Measurements from ENCODE around the gene GLTP. TPM values are rescaled to one million over a fixed set of nuclear protein-coding genes. Genes with fewer than 3 reads are reported as not detected.

Gene GLTP
- total and polyA plus RNA-seq, 4 donors, result 8.5 to 12.8 (median 8.7) TPM

DNA sequence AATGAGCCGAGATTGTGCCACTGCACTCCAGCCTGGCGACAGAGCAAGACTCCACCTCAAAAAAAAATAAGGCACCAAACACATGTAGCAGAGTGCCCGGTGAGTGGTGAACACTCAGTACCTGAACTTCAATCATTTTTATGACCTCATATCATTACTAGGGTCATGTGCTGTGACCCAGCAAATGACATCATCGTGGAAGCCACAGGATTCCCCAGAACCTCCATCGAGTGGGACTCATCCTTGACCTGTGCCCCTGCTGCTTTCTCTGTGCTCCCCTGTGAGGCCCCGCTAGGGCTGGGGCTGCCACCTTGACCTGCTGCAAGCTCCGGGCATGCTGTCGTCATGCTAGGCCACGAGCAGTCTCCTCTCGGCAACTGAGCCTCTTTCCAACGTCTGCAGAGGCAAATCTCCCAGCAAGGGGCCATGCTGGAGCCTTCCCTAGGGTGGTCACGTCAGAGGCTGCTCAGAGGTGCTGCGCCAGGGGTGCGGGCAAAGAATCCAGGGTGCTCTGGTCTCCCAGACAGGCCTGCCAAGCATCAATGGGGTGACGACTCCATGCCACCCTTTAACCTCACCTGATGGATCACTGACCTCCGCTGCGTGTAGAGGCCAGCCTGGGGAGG, 18.5 kb downstream of the GLTP start:
- Histone ChIP-seq H3K36me3 (ENCODE audit: control insufficient read depth in 4 of 4, insufficient read depth in 3 of 4, low read depth in 1 of 4, low read length in 3 of 4) (peaks cover 3 to 14% (median 4%) of the 10 kb centered on the region in 4 donors), H3K9me3 (ENCODE audit: control insufficient read depth in 4 of 4, low read length in 3 of 4) (no peaks in the 10 kb centered on the region), H3K4me1 (ENCODE audit: control insufficient read depth in 4 of 4, insufficient read depth in 4 of 4, low read length in 3 of 4) (peaks cover 7 to 19% (median 13%) of the 10 kb centered on the region in 4 donors), H3K4me3 (ENCODE audit: low read depth in 1 of 3, low read length in 3 of 3) (no peak overlapping the region), H3K9ac (ENCODE audit: low read depth in 1 of 2, low read length in 2 of 2) (no peak overlapping the region), H3K27me3 (ENCODE audit: control insufficient read depth in 4 of 4, insufficient read depth in 4 of 4, low read length in 3 of 4) (no peaks in the 10 kb centered on the region), H3K27ac (ENCODE audit: low read depth in 1 of 2, low read length in 2 of 2) (no peak overlapping the region)
- no peak for DNase-seq (ENCODE audit: low spot score)
- TF ChIP-seq NR2F2 (IDR thresholded peaks at IDR 0.05), result no peak
- TF ChIP-seq HNF4G (IDR thresholded peaks at IDR 0.05), result no peak
- TF ChIP-seq RAD21 (IDR thresholded peaks at IDR 0.05), result no peak
- TF ChIP-seq, protein P1, sequence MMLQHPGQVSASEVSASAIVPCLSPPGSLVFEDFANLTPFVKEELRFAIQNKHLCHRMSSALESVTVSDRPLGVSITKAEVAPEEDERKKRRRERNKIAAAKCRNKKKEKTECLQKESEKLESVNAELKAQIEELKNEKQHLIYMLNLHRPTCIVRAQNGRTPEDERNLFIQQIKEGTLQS (IDR thresholded peaks at IDR 0.05), result no peak
- 80% methylated on average over 17 of the region's 17 CpGs for whole genome bisulfite sequencing

DNA sequence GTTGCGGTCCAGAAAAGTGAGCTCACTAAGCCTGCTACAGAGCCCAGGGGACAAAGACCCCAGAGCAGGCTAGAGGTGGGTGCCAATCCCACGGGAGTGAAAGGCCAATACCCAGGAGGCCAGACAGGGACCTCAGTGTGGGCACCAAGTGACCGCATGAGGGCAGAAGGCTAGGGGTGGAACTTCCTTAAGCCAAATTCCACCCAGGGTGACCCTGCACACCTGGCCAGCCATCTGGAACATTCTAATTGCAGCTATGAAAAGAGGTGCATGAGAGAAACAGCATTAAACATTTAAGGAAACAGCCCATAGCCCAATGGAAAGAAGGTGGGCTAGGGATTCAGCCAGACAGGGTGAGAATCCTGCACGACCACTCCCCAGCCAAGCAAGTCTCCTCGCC, 19.4 kb downstream of the GLTP start:
- WGBS, result 94% methylated on average over 5 of the region's 5 CpGs
- no peak overlapping the region for H3K9ac ChIP-seq (ENCODE audit: low read depth in 1 of 2, low read length in 2 of 2)

More for the DNA sequence above, 19.4 kb downstream of the GLTP start:
- Histone ChIP-seq H3K4me1 (ENCODE audit: control insufficient read depth in 4 of 4, insufficient read depth in 4 of 4, low read length in 3 of 4) (peaks cover 7 to 19% (median 13%) of the 10 kb centered on the region in 4 donors), H3K27me3 (ENCODE audit: control insufficient read depth in 4 of 4, insufficient read depth in 4 of 4, low read length in 3 of 4) (no peaks in the 10 kb centered on the region), H3K9me3 (ENCODE audit: control insufficient read depth in 4 of 4, low read length in 3 of 4) (no peaks in the 10 kb centered on the region), H3K27ac (ENCODE audit: low read depth in 1 of 2, low read length in 2 of 2) (no peak overlapping the region), H3K36me3 (ENCODE audit: control insufficient read depth in 4 of 4, insufficient read depth in 3 of 4, low read depth in 1 of 4, low read length in 3 of 4) (peaks cover 3 to 14% (median 4%) of the 10 kb centered on the region in 4 donors), H3K4me3 (ENCODE audit: low read depth in 1 of 3, low read length in 3 of 3) (no peak overlapping the region)
- no peak for TF ChIP-seq GABPA (IDR thresholded peaks at IDR 0.05 in 1 of 2, conservative IDR thresholded peaks at IDR 0.05 in 1 of 2)
- no peak for TF ChIP-seq RXRA (IDR thresholded peaks at IDR 0.05)
- TF ChIP-seq EGR1 (IDR thresholded peaks at IDR 0.05; ENCODE audit: low read depth in 2 of 2), result no peak
- TF ChIP-seq TAF1 (conservative IDR thresholded peaks at IDR 0.05), result no peak
- TF ChIP-seq, protein P2, sequence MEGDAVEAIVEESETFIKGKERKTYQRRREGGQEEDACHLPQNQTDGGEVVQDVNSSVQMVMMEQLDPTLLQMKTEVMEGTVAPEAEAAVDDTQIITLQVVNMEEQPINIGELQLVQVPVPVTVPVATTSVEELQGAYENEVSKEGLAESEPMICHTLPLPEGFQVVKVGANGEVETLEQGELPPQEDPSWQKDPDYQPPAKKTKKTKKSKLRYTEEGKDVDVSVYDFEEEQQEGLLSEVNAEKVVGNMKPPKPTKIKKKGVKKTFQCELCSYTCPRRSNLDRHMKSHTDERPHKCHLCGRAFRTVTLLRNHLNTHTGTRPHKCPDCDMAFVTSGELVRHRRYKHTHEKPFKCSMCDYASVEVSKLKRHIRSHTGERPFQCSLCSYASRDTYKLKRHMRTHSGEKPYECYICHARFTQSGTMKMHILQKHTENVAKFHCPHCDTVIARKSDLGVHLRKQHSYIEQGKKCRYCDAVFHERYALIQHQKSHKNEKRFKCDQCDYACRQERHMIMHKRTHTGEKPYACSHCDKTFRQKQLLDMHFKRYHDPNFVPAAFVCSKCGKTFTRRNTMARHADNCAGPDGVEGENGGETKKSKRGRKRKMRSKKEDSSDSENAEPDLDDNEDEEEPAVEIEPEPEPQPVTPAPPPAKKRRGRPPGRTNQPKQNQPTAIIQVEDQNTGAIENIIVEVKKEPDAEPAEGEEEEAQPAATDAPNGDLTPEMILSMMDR (IDR thresholded peaks at IDR 0.05; ENCODE audit: low read depth, low read length, missing input control), result no peak
- TF ChIP-seq MAX (IDR thresholded peaks at IDR 0.05), result no peak
- no peak for TF ChIP-seq HNF4A (conservative IDR thresholded peaks at IDR 0.05)
- TF ChIP-seq SP1 (IDR thresholded peaks at IDR 0.05), result no peak
- no peak for TF ChIP-seq REST (IDR thresholded peaks at IDR 0.05)
- TF ChIP-seq NR2F2 (IDR thresholded peaks at IDR 0.05), result no peak
- TF ChIP-seq, protein P3, sequence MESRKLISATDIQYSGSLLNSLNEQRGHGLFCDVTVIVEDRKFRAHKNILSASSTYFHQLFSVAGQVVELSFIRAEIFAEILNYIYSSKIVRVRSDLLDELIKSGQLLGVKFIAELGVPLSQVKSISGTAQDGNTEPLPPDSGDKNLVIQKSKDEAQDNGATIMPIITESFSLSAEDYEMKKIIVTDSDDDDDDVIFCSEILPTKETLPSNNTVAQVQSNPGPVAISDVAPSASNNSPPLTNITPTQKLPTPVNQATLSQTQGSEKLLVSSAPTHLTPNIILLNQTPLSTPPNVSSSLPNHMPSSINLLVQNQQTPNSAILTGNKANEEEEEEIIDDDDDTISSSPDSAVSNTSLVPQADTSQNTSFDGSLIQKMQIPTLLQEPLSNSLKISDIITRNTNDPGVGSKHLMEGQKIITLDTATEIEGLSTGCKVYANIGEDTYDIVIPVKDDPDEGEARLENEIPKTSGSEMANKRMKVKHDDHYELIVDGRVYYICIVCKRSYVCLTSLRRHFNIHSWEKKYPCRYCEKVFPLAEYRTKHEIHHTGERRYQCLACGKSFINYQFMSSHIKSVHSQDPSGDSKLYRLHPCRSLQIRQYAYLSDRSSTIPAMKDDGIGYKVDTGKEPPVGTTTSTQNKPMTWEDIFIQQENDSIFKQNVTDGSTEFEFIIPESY (IDR thresholded peaks at IDR 0.05), result no peak
- no peak for TF ChIP-seq JUND (IDR thresholded peaks at IDR 0.05)
- DNase-seq (ENCODE audit: low spot score), result no peak
